HG03103 (cell line): Measurements from ENCODE around the gene SORL1.

Experiments
- ATAC-seq: cut with Tn5 transposase; IDR thresholded peaks from one replicate; pipeline ENCODE4 v1.9.1; 2021; ENCODE audit warnings: low read depth; ENCODE audit not compliant: unreplicated experiment

SORL1 gene

DNA sequence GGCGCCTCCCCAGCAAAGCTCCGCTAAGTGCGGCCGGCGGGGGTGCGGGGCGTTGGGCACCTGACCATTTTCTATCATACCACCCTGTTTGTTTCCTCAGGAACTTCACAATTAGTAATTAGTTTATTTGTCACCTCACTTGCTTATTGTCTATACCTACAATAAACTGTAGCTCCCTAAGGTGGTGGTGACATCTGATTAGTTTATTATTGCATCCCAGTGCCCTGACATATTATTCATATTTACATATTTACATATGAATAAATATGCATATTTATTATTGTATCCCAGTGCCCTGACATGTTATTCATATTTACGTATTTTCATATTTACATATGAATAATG lies 24.7 kb upstream of the SORL1 start:
- no peak for ATAC-seq

- ATAC-seq, result no peak
Measured at GRCh38 chr11:121429556-121429955, 22.6 kb upstream of the SORL1 start.

GRCh38 chr11:121431820-121432526 lies 20.1 kb upstream of the SORL1 start:
- no peak for ATAC-seq

GRCh38 chr11:121435132-121435531 lies 17.0 kb upstream of the SORL1 start:
- ATAC-seq, result no peak

GRCh38 chr11:121435551-121436511 lies 16.3 kb upstream of the SORL1 start:
- ATAC-seq, result no peak

GRCh38 chr11:121437018-121437685 lies 15.0 kb upstream of the SORL1 start:
- ATAC-seq, result no peak

DNA sequence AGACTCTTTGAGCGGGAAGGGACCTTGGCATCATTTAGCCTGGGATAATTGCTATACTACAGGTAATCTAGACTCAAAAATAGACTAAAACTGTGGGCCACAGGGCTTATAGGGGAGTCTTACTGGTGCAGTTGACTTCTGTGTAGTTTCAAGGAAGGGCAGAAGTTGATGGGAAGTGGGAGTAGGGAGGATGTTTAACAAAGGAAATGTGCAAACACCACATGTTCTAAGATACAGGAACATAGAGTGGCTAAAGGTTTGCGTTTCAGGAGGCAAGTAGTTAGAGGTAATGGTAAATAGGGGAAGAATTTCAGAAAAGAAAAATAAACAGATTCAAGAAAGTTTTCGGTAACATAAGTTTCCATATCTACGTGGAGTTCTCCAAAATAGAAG lies 14.4 kb upstream of the SORL1 start:
- ATAC-seq, result no peak

DNA sequence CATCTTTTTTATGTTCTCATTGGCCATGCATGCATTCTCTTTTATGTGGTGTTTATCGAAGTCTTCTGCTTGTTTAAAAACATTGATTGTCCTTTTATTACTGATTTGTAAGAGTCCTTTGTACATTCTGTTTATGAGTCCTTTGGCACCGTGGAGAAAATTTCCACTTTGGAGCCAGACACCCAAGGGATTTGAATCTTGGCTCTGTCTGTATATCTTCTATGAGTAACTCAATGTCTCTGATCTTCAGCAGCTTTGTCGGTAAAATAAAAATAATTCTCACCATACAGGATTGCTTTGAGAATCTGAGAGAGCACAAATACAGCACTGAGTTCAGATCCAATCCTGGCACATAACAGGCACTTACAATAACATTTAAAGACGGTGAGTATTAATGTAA lies 12.8 kb upstream of the SORL1 start:
- ATAC-seq, result no peak

DNA sequence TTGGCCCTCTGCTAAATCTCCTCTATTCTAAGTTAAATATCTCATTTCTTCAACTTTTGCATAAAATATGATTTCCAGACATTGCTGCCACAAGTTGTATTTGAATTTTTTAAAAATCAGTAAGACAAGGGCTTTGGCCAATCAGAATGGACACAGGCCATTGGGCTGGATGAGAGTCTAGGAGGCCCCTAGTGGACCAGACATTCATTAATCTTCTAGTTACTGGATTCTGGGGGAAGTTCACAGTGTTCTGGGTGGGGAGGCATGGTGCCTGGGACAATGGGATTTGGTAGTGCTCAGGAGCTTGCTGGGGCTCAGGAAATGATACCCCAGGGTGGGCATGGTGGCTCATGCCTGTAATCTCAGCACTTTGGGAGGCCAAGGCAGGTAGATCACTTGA lies 12.4 kb upstream of the SORL1 start:
- no peak for ATAC-seq

DNA sequence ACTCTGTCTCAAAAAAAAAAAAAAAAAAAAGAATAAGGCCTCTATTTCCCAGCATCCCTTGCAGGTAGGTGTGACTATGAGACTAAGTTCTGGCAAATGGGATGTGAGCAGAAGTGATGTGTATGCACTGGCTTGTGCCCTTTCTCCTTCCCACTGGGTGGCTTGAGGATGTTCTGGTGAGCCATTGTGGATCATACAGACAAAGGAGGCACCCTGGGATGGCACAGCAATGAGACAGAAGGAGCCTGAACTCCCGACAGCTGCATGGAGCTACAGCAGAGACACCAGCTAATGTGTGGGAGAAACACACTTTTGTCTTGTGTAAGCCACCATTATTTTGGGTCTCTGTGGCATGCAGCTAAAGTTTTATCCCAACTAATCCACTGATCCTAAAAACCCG lies 10.6 kb upstream of the SORL1 start:
- ATAC-seq, result no peak

- ATAC-seq, result no peak
Measured at GRCh38 chr11:121443688-121444275, 8.3 kb upstream of the SORL1 start.

DNA sequence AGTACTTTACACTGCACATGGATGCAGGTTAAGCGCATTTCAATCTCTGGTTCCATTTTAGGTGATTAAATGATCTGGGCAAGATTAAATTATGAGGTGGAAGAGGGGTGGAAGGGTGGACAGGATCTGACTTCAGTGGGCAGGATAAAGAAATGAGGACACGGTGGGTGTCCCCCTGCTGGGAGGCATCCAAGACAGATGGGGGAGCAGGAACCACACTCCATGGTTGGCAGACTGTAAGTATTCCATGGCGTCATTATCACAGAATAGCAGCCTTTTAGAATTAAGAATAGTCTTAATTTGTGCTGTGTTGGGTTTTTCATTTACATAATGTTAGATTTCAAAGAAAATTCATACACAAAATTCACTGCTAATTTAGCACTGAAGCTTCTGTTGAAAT lies 7.6 kb upstream of the SORL1 start:
- no peak for ATAC-seq

- no peak for ATAC-seq
Measured at GRCh38 chr11:121445071-121445768, 6.9 kb upstream of the SORL1 start.

GRCh38 chr11:121446752-121447156 lies 5.4 kb upstream of the SORL1 start:
- ATAC-seq, result no peak

DNA sequence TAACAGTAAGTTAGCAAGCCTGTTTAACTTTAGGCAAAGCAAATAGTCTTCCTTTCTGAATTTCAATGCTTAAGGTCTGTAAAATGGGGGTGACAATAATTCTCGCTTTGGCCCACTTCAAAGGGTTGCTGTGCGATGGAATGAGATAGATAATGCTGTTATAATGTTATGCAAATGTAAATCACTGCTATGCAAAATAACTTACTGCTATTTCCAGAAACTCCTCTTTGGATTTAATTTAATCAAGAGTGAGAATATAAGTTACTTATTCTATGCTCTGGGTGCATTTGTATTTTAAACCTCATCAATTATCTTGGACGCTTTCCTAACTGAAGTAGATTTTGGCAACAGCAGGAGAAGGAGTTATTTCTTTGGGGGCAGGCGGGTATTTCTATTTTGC lies 4.1 kb upstream of the SORL1 start:
- ATAC-seq, result no peak

- ATAC-seq, result no peak
Measured at GRCh38 chr11:121448431-121448941, 3.6 kb upstream of the SORL1 start.

- ATAC-seq, result no peak
Measured at GRCh38 chr11:121449123-121449522, 3.0 kb upstream of the SORL1 start.

DNA sequence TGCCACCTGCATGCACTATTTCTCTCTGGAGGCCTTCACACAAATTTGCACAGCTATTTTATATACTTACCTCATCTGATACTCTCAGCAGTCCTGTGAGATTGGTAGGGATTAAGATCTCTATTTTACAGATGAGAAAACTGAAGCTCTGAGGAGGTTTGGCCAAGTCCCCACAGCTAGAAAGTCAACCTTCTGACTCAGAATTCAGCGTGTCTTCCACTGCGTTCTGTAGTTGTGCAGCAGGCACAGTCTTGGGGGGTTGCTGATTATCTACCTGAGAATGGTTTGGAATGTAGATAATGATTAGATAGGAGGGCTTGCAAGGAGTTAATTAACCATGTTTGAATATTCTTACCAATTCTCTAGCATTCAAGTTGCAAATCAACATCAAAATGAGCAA lies 2.5 kb upstream of the SORL1 start:
- no peak for ATAC-seq

DNA sequence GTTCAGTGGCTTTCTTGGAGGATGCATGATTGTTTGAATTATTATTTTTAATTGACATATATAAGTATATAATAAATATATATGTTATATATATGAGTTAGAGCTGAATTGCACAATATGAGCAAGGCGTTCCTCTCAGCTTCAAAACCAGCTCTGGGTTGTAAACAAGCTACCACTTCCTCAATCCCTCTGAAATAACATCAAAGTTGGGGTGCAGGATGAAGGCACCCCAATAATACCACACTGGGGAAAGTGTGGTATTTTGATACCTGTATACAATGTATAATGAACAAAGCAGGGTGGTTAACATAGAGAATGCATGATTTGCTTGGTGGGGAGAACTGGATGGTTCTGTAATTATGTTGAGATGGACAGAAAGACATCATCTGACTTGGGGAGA lies 1.7 kb upstream of the SORL1 start:
- ATAC-seq, result no peak
